ENCODE measurements around the gene FGFBP3. TPM values are rescaled to one million over a fixed set of nuclear protein-coding genes. Genes with fewer than 3 reads are reported as not detected.

Gene FGFBP3
- polyA plus RNA-seq, 1 donor (not counting 4 experiments of a cell fraction or from before 2014, with no cell fraction given) = 0.22 TPM

DNA sequence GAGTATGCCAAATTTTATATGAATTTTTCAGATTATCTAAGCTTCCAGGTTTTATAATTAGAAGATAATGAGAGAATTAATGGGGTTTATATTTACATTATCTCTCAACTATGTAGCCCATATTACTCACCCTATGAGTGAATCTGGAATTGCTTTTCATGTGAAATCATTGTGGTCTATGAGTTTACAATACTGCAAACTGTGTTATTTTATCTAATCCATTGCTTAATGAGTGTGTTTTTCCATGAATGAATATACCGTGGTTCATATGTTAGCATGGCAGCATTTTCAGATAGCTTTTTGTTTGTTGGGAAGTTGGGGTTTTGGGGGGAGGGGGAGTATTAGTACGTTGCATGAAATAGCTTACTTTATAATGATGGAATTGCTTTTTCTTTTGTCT is 44.5 kb downstream of the FGFBP3 start:
- TF ChIP-seq EZH2 (IDR thresholded peaks at IDR 0.05; ENCODE audit: low read length) = no peak
- TF ChIP-seq, protein P1, sequence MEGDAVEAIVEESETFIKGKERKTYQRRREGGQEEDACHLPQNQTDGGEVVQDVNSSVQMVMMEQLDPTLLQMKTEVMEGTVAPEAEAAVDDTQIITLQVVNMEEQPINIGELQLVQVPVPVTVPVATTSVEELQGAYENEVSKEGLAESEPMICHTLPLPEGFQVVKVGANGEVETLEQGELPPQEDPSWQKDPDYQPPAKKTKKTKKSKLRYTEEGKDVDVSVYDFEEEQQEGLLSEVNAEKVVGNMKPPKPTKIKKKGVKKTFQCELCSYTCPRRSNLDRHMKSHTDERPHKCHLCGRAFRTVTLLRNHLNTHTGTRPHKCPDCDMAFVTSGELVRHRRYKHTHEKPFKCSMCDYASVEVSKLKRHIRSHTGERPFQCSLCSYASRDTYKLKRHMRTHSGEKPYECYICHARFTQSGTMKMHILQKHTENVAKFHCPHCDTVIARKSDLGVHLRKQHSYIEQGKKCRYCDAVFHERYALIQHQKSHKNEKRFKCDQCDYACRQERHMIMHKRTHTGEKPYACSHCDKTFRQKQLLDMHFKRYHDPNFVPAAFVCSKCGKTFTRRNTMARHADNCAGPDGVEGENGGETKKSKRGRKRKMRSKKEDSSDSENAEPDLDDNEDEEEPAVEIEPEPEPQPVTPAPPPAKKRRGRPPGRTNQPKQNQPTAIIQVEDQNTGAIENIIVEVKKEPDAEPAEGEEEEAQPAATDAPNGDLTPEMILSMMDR (optimal IDR thresholded peaks at IDR 0.05 in 1 of 3, IDR thresholded peaks at IDR 0.05 in 1 of 3, conservative IDR thresholded peaks at IDR 0.05 in 1 of 3; ENCODE audit: extremely low read depth in 1 of 3, insufficient read depth in 2 of 3, low read length in 3 of 3) = no peak
- Histone ChIP-seq H3K36me3 (ENCODE audit: control insufficient read depth in 2 of 2, extremely low read depth in 1 of 2, insufficient read depth in 2 of 2, low read length in 2 of 2) (peaks cover 3 to 10% of the 10 kb centered on the region in 2 experiments), H3K9me1 (ENCODE audit: control insufficient read depth, extremely low read depth, insufficient read depth, low read length) (no peaks in the 10 kb centered on the region), H3K79me2 (ENCODE audit: control insufficient read depth, insufficient read depth, low read length) (no peaks in the 10 kb centered on the region), H3K9me3 (ENCODE audit: control insufficient read depth, low read depth, low read length) (no peaks in the 10 kb centered on the region), H3K27me3 (ENCODE audit: control insufficient read depth, extremely low read depth, insufficient read depth, low read length) (no peaks in the 10 kb centered on the region), H4K20me1 (ENCODE audit: control insufficient read depth, extremely low read depth, insufficient read depth, low read length) (no peaks in the 10 kb centered on the region), H2AFZ (ENCODE audit: control insufficient read depth, low read length) (no peak overlapping the region), H3K4me2 (ENCODE audit: control insufficient read depth, extremely low read depth, insufficient read depth, low read depth, low read length) (no peak overlapping the region), H3K9ac (ENCODE audit: control insufficient read depth, extremely low read depth, insufficient read depth, low read length) (no peak overlapping the region), H3K4me1 (ENCODE audit: control insufficient read depth, extremely low read depth, insufficient read depth, low read length) (no peaks in the 10 kb centered on the region), H3K4me3 (ENCODE audit: control insufficient read depth in 2 of 3, extremely low read depth in 1 of 3, insufficient read depth in 2 of 3, low read depth in 1 of 3, low read length in 3 of 3) (no peak overlapping the region), H3K27ac (ENCODE audit: control insufficient read depth, insufficient read depth, low read length) (no peak overlapping the region)
- FAIRE-seq (no peak), DNase-seq (ENCODE audit: low read depth, low spot score) (no peak)
- dilution Hi-C loops (cut with MboI; ENCODE audit: extremely low pct_ligation_motif_present, low sequenced_read_pairs) = no loop called here

DNA sequence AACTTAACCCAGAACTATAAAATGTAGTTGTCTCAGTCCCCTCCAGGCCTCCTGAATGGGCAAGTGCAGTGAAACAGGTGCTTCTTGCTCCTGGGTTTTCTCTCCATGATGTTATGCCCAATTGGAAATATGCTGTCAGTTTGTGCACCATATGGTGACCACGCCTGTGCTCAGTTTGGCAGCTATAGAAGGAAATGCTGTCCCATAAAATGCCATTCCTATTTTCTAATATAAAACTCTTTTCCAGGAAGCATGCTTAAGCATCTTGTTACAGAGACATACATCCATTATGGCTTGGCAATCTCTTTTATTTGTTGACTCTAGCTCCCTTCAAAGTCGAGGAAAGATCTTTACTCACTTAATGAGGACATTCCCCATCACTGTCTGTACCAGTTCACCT is 45.2 kb downstream of the FGFBP3 start:
- no peak overlapping the region for H3K9ac ChIP-seq (ENCODE audit: control insufficient read depth, extremely low read depth, insufficient read depth, low read length)
- H3K4me1 ChIP-seq (ENCODE audit: control insufficient read depth, extremely low read depth, insufficient read depth, low read length) = no peaks in the 10 kb centered on the region
- dilution Hi-C loops (cut with MboI; ENCODE audit: extremely low pct_ligation_motif_present, low sequenced_read_pairs) = no loop called here
- TF ChIP-seq, protein P1 (optimal IDR thresholded peaks at IDR 0.05 in 1 of 3, IDR thresholded peaks at IDR 0.05 in 1 of 3, conservative IDR thresholded peaks at IDR 0.05 in 1 of 3; ENCODE audit: extremely low read depth in 1 of 3, insufficient read depth in 2 of 3, low read length in 3 of 3) = no peak
- TF ChIP-seq EZH2 (IDR thresholded peaks at IDR 0.05; ENCODE audit: low read length) = no peak
- DNase-seq (ENCODE audit: low read depth, low spot score) (no peak), FAIRE-seq (no peak)
- no peaks in the 10 kb centered on the region for H3K79me2 ChIP-seq (ENCODE audit: control insufficient read depth, insufficient read depth, low read length)
- no peak overlapping the region for H2AFZ ChIP-seq (ENCODE audit: control insufficient read depth, low read length)
- H3K36me3 ChIP-seq (ENCODE audit: control insufficient read depth in 2 of 2, extremely low read depth in 1 of 2, insufficient read depth in 2 of 2, low read length in 2 of 2) = peaks cover 3 to 10% of the 10 kb centered on the region in 2 experiments
- H3K27ac ChIP-seq (ENCODE audit: control insufficient read depth, insufficient read depth, low read length) = no peak overlapping the region
- no peaks in the 10 kb centered on the region for H3K9me3 ChIP-seq (ENCODE audit: control insufficient read depth, low read depth, low read length)
- H3K4me2 ChIP-seq (ENCODE audit: control insufficient read depth, extremely low read depth, insufficient read depth, low read depth, low read length) = no peak overlapping the region
- H3K4me3 ChIP-seq (ENCODE audit: control insufficient read depth in 2 of 3, extremely low read depth in 1 of 3, insufficient read depth in 2 of 3, low read depth in 1 of 3, low read length in 3 of 3) = no peak overlapping the region
- H3K9me1 ChIP-seq (ENCODE audit: control insufficient read depth, extremely low read depth, insufficient read depth, low read length) = no peaks in the 10 kb centered on the region
- H4K20me1 ChIP-seq (ENCODE audit: control insufficient read depth, extremely low read depth, insufficient read depth, low read length) = no peaks in the 10 kb centered on the region
- no peaks in the 10 kb centered on the region for H3K27me3 ChIP-seq (ENCODE audit: control insufficient read depth, extremely low read depth, insufficient read depth, low read length)
